GM18861 (cell line): Measurements from ENCODE around the gene ATL2.
"Not testable (repeated sequence)": the region's sequence is repeated elsewhere in the genome, so short reads cannot be mapped to it uniquely, and the experiment has no call there.

Source experiments
- ATAC-seq: cut with Tn5 transposase; IDR thresholded peaks from one replicate; pipeline ENCODE4 v1.9.1; 2021; ENCODE audit not compliant: unreplicated experiment

The ATL2 gene

GRCh38 chr2:38390947-38391346, 13.9 kb upstream of the ATL2 start:
- ATAC-seq: no peak

- ATAC-seq: no peak
These were observed 10.8 kb upstream of the ATL2 start for GRCh38 chr2:38387887-38388286.

- ATAC-seq: no peak
These were observed 9.7 kb upstream of the ATL2 start for GRCh38 chr2:38386821-38387220.

- no peak for ATAC-seq
These were observed 9.3 kb upstream of the ATL2 start for GRCh38 chr2:38386377-38386776.

GRCh38 chr2:38384338-38384737, 7.3 kb upstream of the ATL2 start:
- no peak for ATAC-seq

- ATAC-seq: not testable (repeated sequence)
These were observed 6.7 kb upstream of the ATL2 start for GRCh38 chr2:38383741-38384140.

- no peak for ATAC-seq
These were observed 4.5 kb upstream of the ATL2 start for GRCh38 chr2:38381381-38382143.

- ATAC-seq: no peak
These were observed 3.5 kb upstream of the ATL2 start for GRCh38 chr2:38380397-38381130.

- ATAC-seq: peak; percentile 47
These were observed 575 bp downstream of the ATL2 start for GRCh38 chr2:38376346-38377049.

- ATAC-seq: no peak
These were observed 1.3 kb downstream of the ATL2 start for GRCh38 chr2:38375696-38376345.

GRCh38 chr2:38374984-38375383, 2.1 kb downstream of the ATL2 start:
- no peak for ATAC-seq

GRCh38 chr2:38371235-38371634, 5.8 kb downstream of the ATL2 start:
- ATAC-seq: no peak

GRCh38 chr2:38370664-38371063, 6.4 kb downstream of the ATL2 start:
- no peak for ATAC-seq

- ATAC-seq: no peak
These were observed 14.8 kb downstream of the ATL2 start for GRCh38 chr2:38362232-38362631.

- no peak for ATAC-seq
These were observed 16.9 kb downstream of the ATL2 start for GRCh38 chr2:38360177-38360576.

GRCh38 chr2:38353402-38353801, 23.7 kb downstream of the ATL2 start:
- ATAC-seq: no peak

- no peak for ATAC-seq
These were observed 24.7 kb downstream of the ATL2 start for GRCh38 chr2:38352336-38352735.

- ATAC-seq: no peak
These were observed 31.6 kb downstream of the ATL2 start for GRCh38 chr2:38345323-38346038.

GRCh38 chr2:38344813-38345212, 32.3 kb downstream of the ATL2 start:
- ATAC-seq: no peak

- ATAC-seq: no peak
These were observed 33.9 kb downstream of the ATL2 start for GRCh38 chr2:38343212-38343611.

GRCh38 chr2:38336621-38337020, 40.5 kb downstream of the ATL2 start:
- no peak for ATAC-seq
